ENCODE data around the gene DAPK1. TPM values are rescaled to one million over a fixed set of nuclear protein-coding genes. Genes with fewer than 3 reads are reported as not detected.

Gene DAPK1
- total RNA-seq, 1 donor from 2014 or later, result 35.1 TPM

DNA sequence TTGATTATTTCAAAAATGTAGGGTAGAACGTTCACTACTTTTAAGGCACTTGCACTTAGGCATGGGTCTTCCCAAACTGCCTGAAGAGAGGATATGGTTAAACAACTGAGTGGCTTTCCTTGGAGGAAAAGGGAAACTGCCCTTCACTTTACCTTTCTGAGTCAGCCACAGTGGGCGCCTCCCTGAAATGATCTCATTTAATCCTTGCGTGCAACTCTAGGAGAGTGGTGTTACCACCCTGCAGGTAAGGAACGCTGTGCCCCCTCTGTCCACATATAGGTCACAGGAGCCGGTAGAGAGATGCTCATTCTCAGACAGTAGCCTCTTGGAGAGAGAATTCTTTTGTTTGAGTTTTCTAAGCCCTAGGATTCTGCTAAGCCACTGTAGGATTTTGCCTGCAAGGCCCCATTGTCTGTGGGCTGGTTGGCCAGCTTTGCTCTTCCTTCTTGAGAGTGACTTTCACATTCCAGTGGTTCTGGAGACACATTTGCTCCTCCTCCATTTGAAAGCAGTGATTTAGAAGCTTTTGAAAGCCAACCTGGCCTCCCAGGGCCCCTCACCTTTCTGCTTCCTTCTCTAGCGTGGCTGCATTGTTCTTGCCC lies 118.0 kb downstream of the DAPK1 start:
- no peak overlapping the region for H3K9ac ChIP-seq (ENCODE audit: low read length)

DNA sequence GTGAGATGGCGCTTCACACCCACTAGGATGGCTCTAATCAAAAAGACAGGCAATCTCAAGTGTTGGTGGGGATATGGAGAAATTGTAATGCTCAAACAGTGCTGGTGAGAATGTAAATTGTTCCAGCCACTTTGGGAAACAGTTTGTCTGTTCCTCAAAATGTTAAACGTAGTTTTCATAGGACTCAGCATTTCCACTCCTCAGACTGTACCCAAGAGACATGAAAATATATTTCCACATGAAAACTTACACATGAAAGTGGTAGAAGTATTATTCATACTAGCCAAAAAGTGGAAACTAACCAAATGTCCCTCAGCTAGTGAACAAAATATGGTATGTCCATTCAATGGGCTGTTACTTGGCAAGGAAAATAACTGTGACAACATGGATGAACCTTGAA lies 120.6 kb downstream of the DAPK1 start:
- Mint-ChIP-seq H3K36me3 (ENCODE audit: low read depth, unreplicated experiment) (peaks cover 23% of the 10 kb centered on the region), H3K4me1 (ENCODE audit: low read depth, unreplicated experiment) (peaks cover 12% of the 10 kb centered on the region)
- FAIRE-seq, result no peak

More for the DNA sequence above, 118.0 kb downstream of the DAPK1 start:
- no peaks in the 10 kb centered on the region for H3K27me3 Mint-ChIP-seq (ENCODE audit: low read depth, unreplicated experiment)
- no peak overlapping the region for H3K27ac ChIP-seq (ENCODE audit: low read depth, low read length)
- H3K27ac Mint-ChIP-seq (ENCODE audit: unreplicated experiment), result peak overlapping the region; percentile 75
- no peaks in the 10 kb centered on the region for H3K79me2 ChIP-seq (ENCODE audit: insufficient read depth, low read length)
- no peak overlapping the region for H3K4me2 ChIP-seq (ENCODE audit: low read length)
- no peak overlapping the region for H3K4me3 ChIP-seq (ENCODE audit: insufficient read depth, low read depth, low read length)
- peaks cover 22% of the 10 kb centered on the region for H3K36me3 Mint-ChIP-seq (ENCODE audit: low read depth, unreplicated experiment)
- H2AFZ ChIP-seq (ENCODE audit: low read depth, low read length), result no peak overlapping the region
- peaks cover 5% of the 10 kb centered on the region for H3K4me1 ChIP-seq (ENCODE audit: insufficient read depth, low read length)
- H3K4me1 Mint-ChIP-seq (ENCODE audit: low read depth, unreplicated experiment), result peaks cover 12% of the 10 kb centered on the region
- H3K36me3 ChIP-seq (ENCODE audit: insufficient read depth, low read length), result no peaks in the 10 kb centered on the region
- no peaks in the 10 kb centered on the region for H3K9me3 ChIP-seq (ENCODE audit: insufficient read depth, low read depth, low read length)
- no peaks in the 10 kb centered on the region for H4K20me1 ChIP-seq (ENCODE audit: insufficient read depth, low read length)
- no peak overlapping the region for H3K4me3 Mint-ChIP-seq (ENCODE audit: unreplicated experiment)
- no peaks in the 10 kb centered on the region for H3K27me3 ChIP-seq (ENCODE audit: insufficient read depth, low read length)
- DNase-seq (ENCODE audit: low read depth), result peak; percentile 37
- no peaks in the 10 kb centered on the region for H3K9me3 Mint-ChIP-seq (ENCODE audit: unreplicated experiment)
- no peak for FAIRE-seq
- no peak for TF ChIP-seq EZH2 (IDR thresholded peaks at IDR 0.05; ENCODE audit: insufficient read depth, low read length)
- TF ChIP-seq, protein P1, sequence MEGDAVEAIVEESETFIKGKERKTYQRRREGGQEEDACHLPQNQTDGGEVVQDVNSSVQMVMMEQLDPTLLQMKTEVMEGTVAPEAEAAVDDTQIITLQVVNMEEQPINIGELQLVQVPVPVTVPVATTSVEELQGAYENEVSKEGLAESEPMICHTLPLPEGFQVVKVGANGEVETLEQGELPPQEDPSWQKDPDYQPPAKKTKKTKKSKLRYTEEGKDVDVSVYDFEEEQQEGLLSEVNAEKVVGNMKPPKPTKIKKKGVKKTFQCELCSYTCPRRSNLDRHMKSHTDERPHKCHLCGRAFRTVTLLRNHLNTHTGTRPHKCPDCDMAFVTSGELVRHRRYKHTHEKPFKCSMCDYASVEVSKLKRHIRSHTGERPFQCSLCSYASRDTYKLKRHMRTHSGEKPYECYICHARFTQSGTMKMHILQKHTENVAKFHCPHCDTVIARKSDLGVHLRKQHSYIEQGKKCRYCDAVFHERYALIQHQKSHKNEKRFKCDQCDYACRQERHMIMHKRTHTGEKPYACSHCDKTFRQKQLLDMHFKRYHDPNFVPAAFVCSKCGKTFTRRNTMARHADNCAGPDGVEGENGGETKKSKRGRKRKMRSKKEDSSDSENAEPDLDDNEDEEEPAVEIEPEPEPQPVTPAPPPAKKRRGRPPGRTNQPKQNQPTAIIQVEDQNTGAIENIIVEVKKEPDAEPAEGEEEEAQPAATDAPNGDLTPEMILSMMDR (IDR thresholded peaks at IDR 0.05; ENCODE audit: insufficient read depth, low read depth, low read length), result no peak

DNA sequence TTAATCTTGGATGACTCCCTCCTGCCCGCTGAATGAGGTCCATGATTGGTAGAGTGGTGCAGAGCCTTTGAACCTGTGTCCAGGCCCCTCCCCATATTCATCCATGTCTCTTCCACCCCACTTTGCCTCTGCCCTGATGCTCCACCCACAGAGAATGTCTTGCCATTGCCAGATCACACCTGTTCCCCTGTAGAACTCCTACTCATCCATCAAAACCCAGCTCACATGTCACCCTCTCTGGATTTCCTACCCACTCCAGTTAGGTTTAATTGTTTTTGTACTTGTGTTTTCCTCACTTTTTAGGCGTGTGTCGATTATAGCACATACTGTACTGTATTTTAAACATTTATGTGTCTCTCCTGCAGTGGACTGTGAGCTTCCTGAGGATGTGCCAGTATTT lies 121.3 kb downstream of the DAPK1 start:
- Mint-ChIP-seq H3K4me1 (ENCODE audit: low read depth, unreplicated experiment) (peaks cover 12% of the 10 kb centered on the region), H3K27me3 (ENCODE audit: low read depth, unreplicated experiment) (no peaks in the 10 kb centered on the region), H3K36me3 (ENCODE audit: low read depth, unreplicated experiment) (peaks cover 20% of the 10 kb centered on the region), H3K27ac (ENCODE audit: unreplicated experiment) (no peak overlapping the region), H3K4me3 (ENCODE audit: unreplicated experiment) (no peak overlapping the region), H3K9me3 (ENCODE audit: unreplicated experiment) (no peaks in the 10 kb centered on the region)
- no peaks in the 10 kb centered on the region for H3K79me2 ChIP-seq (ENCODE audit: insufficient read depth, low read length)
- H3K27ac ChIP-seq (ENCODE audit: low read depth, low read length), result no peak overlapping the region
- no peak overlapping the region for H3K4me2 ChIP-seq (ENCODE audit: low read length)
- H3K27me3 ChIP-seq (ENCODE audit: insufficient read depth, low read length), result no peaks in the 10 kb centered on the region
- no peak overlapping the region for H3K4me3 ChIP-seq (ENCODE audit: insufficient read depth, low read depth, low read length)
- H4K20me1 ChIP-seq (ENCODE audit: insufficient read depth, low read length), result no peaks in the 10 kb centered on the region
- no peak overlapping the region for H3K9ac ChIP-seq (ENCODE audit: low read length)
- DNase-seq (ENCODE audit: low read depth) (no peak), FAIRE-seq (no peak)
- H3K36me3 ChIP-seq (ENCODE audit: insufficient read depth, low read length), result no peaks in the 10 kb centered on the region
- no peak overlapping the region for H2AFZ ChIP-seq (ENCODE audit: low read depth, low read length)
- no peaks in the 10 kb centered on the region for H3K9me3 ChIP-seq (ENCODE audit: insufficient read depth, low read depth, low read length)
- TF ChIP-seq, protein P1 (IDR thresholded peaks at IDR 0.05; ENCODE audit: insufficient read depth, low read depth, low read length), result no peak
- no peak for TF ChIP-seq EZH2 (IDR thresholded peaks at IDR 0.05; ENCODE audit: insufficient read depth, low read length)
- H3K4me1 ChIP-seq (ENCODE audit: insufficient read depth, low read length), result peaks cover 5% of the 10 kb centered on the region

More for the DNA sequence above, 120.6 kb downstream of the DAPK1 start:
- no peak overlapping the region for H3K4me3 Mint-ChIP-seq (ENCODE audit: unreplicated experiment)
- H3K9ac ChIP-seq (ENCODE audit: low read length), result no peak overlapping the region
- no peak overlapping the region for H3K27ac ChIP-seq (ENCODE audit: low read depth, low read length)
- peaks cover 5% of the 10 kb centered on the region for H3K4me1 ChIP-seq (ENCODE audit: insufficient read depth, low read length)
- TF ChIP-seq, protein P1 (IDR thresholded peaks at IDR 0.05; ENCODE audit: insufficient read depth, low read depth, low read length), result no peak
- no peak for TF ChIP-seq EZH2 (IDR thresholded peaks at IDR 0.05; ENCODE audit: insufficient read depth, low read length)
- H3K9me3 ChIP-seq (ENCODE audit: insufficient read depth, low read depth, low read length), result no peaks in the 10 kb centered on the region
- H3K27me3 ChIP-seq (ENCODE audit: insufficient read depth, low read length), result no peaks in the 10 kb centered on the region
- DNase-seq (ENCODE audit: low read depth), result no peak
- no peak overlapping the region for H3K4me2 ChIP-seq (ENCODE audit: low read length)
- H3K79me2 ChIP-seq (ENCODE audit: insufficient read depth, low read length), result no peaks in the 10 kb centered on the region
- H3K9me3 Mint-ChIP-seq (ENCODE audit: unreplicated experiment), result no peaks in the 10 kb centered on the region
- no peaks in the 10 kb centered on the region for H3K36me3 ChIP-seq (ENCODE audit: insufficient read depth, low read length)
- H4K20me1 ChIP-seq (ENCODE audit: insufficient read depth, low read length), result no peaks in the 10 kb centered on the region
- H3K4me3 ChIP-seq (ENCODE audit: insufficient read depth, low read depth, low read length), result no peak overlapping the region
- no peak overlapping the region for H3K27ac Mint-ChIP-seq (ENCODE audit: unreplicated experiment)
- no peaks in the 10 kb centered on the region for H3K27me3 Mint-ChIP-seq (ENCODE audit: low read depth, unreplicated experiment)
- H2AFZ ChIP-seq (ENCODE audit: low read depth, low read length), result no peak overlapping the region
